GM12878 (cell line): Measurements from ENCODE around the gene LRRC41. TPM values are rescaled to one million over a fixed set of nuclear protein-coding genes. Genes with fewer than 3 reads are reported as not detected.
A peak's percentile ranks its signal among the peaks of the same experiment; 100 is the strongest.

Source experiments
- ATF7 ChIP-seq: fragments of 450-650 bp; IDR thresholded peaks from 2 replicates; pipeline ENCODE4 v1.6.1; 2016; ENCODE audit warnings: low read depth, mild to moderate bottlenecking
- BCL11A ChIP-seq: IDR thresholded peaks from 2 replicates; pipeline ENCODE4 v1.6.1; 2011; ENCODE audit warnings: low read depth, low read length
- CBX3 ChIP-seq: fragments of 200-600 bp; sonication (generic); IDR thresholded peaks from 2 replicates; pipeline ENCODE4 v1.6.1; 2016; ENCODE audit warnings: low read depth, borderline replicate concordance
- CEBPB ChIP-seq, 2 experiments: fragments of 150-350 bp in 1 of 2; IDR thresholded peaks; 2 replicates each; pipeline ENCODE4 v1.6.1; 2012 to 2014; ENCODE audit warnings: low read depth in 2 of 2, low read length in 2 of 2, borderline replicate concordance in 1 of 2, inconsistent platforms in 1 of 2
- DPF2 ChIP-seq: fragments of 450-650 bp; IDR thresholded peaks from 2 replicates; pipeline ENCODE4 v1.6.1; 2017; ENCODE audit warnings: mild to moderate bottlenecking
- FOS ChIP-seq: IDR thresholded peaks from 3 replicates; pipeline ENCODE4 v1.6.1; 2011; ENCODE audit warnings: borderline replicate concordance; ENCODE audit not compliant: insufficient read length; ENCODE audit errors: extremely low read depth
- HSF1 ChIP-seq: fragments of 150-350 bp; IDR thresholded peaks from 2 replicates; pipeline ENCODE4 v1.6.1; 2014; ENCODE audit warnings: mild to moderate bottlenecking, low read depth, low read length
- MEF2A ChIP-seq: IDR thresholded peaks from 2 replicates; pipeline ENCODE4 v1.6.1; 2011; ENCODE audit warnings: low read depth, mild to moderate bottlenecking, low read length, moderate library complexity; ENCODE audit not compliant: insufficient read depth
- NBN ChIP-seq: fragments of 450-650 bp; IDR thresholded peaks from 2 replicates; pipeline ENCODE4 v1.6.1; 2016
- RAD21 ChIP-seq: IDR thresholded peaks from 2 replicates; pipeline ENCODE4 v1.6.1; 2011; ENCODE audit warnings: mild to moderate bottlenecking, low read depth, low read length, moderate library complexity; ENCODE audit not compliant: insufficient read depth
- SMAD1 ChIP-seq: fragments of 450-650 bp; IDR thresholded peaks from 2 replicates; pipeline ENCODE4 v1.6.1; 2018; ENCODE audit warnings: mild to moderate bottlenecking, low read depth; ENCODE audit not compliant: partially characterized antibody
- USF1 ChIP-seq: IDR thresholded peaks from 2 replicates; pipeline ENCODE4 v1.6.1; 2011; ENCODE audit warnings: borderline replicate concordance, low read depth, mild to moderate bottlenecking, moderate library complexity, mixed read lengths, low read length; ENCODE audit not compliant: insufficient read depth; ENCODE audit errors: extremely low read length
- ZZZ3 ChIP-seq: IDR thresholded peaks from 2 replicates; pipeline ENCODE4 v1.6.1; 2011; ENCODE audit warnings: low read depth; ENCODE audit not compliant: control insufficient read depth, insufficient read length
- polyA plus RNA-seq, 11 experiments: library from polyadenylated mRNA; depleted of rRNA in 4 of 11; unstranded in 6 of 11; stranded (reverse) in 5 of 11; fragments of >200 nt; fragmentation: Nextera tagmentation in 4 of 11; fragmentation: Illumina TruSeq in 1 of 11; extraction: Ambion mirVana in 4 of 11; extraction: Trizol in 1 of 11; gene quantifications; 1 replicate in 1 of 11; 2 replicates in 10 of 11; pipeline versions ENCODE4 v1.2.1 to v1.2.3, GENCODE V29; 2011 to 2016; ENCODE audit warnings: inconsistent platforms in 2 of 11, missing spikeins in 2 of 11, low read depth in 1 of 11
- total RNA-seq, 4 experiments: library from RNA; depleted of rRNA in 3 of 4; stranded (reverse); fragments of >200 nt in 3 of 4; fragmentation: Illumina TruSeq in 1 of 4; extraction: Trizol in 1 of 4; gene quantifications; 2 replicates each; pipeline versions ENCODE4 v1.2.1 to v1.2.3, GENCODE V29; 2013 to 2021
- TF ChIP-seq, protein P1 (sequence below): fragments of 450-650 bp; IDR thresholded peaks from 2 replicates; pipeline ENCODE4 v1.6.1; 2018; ENCODE audit warnings: mild to moderate bottlenecking, low read depth, moderate library complexity; ENCODE audit not compliant: partially characterized antibody
- TF ChIP-seq, protein P2 (sequence below): IDR thresholded peaks from 2 replicates; pipeline ENCODE4 v1.6.1; 2012; ENCODE audit warnings: improper control_type of control experiment, low read depth, low read length; ENCODE audit not compliant: insufficient replicate concordance
- TF ChIP-seq, protein P3 (sequence below): fragments of 450-650 bp; IDR thresholded peaks from 2 replicates; pipeline ENCODE4 v1.6.1; 2017; ENCODE audit warnings: borderline replicate concordance

LRRC41 gene
- total and polyA plus RNA-seq, 10 of the 15 experiments (the other 5 are each of a cell fraction or from before 2014, with no cell fraction given), result 12.0 to 79.9 (median 48.5) TPM

- TF ChIP-seq, protein P1, sequence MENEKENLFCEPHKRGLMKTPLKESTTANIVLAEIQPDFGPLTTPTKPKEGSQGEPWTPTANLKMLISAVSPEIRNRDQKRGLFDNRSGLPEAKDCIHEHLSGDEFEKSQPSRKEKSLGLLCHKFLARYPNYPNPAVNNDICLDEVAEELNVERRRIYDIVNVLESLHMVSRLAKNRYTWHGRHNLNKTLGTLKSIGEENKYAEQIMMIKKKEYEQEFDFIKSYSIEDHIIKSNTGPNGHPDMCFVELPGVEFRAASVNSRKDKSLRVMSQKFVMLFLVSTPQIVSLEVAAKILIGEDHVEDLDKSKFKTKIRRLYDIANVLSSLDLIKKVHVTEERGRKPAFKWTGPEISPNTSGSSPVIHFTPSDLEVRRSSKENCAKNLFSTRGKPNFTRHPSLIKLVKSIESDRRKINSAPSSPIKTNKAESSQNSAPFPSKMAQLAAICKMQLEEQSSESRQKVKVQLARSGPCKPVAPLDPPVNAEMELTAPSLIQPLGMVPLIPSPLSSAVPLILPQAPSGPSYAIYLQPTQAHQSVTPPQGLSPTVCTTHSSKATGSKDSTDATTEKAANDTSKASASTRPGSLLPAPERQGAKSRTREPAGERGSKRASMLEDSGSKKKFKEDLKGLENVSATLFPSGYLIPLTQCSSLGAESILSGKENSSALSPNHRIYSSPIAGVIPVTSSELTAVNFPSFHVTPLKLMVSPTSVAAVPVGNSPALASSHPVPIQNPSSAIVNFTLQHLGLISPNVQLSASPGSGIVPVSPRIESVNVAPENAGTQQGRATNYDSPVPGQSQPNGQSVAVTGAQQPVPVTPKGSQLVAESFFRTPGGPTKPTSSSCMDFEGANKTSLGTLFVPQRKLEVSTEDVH, result peak; percentile 21
- TF ChIP-seq HSF1 (peak; percentile 47; the same call in 1 of the 2 replicates), CBX3 (no peak), ZZZ3 (no peak), RAD21 (peak; percentile 20; the same call in 1 of the 2 replicates), USF1 (no peak), FOS (no peak), DPF2 (0 out of 2 replicates have a peak, but pooled peaks have one; percentile 42), CEBPB (IDR thresholded peaks at IDR 0.05; ENCODE audit: borderline replicate concordance in 1 of 2, low read depth in 2 of 2, low read length in 2 of 2) (peak in 1 of 2 experiments; percentile 69; a peak in 2 of 4 replicates), BCL11A (0 out of 2 replicates have a peak, but pooled peaks have one; percentile 20), ATF7 (peak; percentile 95), NBN (peak; percentile 91), SMAD1 (no peak), MEF2A (peak; percentile 64; the same call in 1 of the 2 replicates)
- TF ChIP-seq, protein P2, sequence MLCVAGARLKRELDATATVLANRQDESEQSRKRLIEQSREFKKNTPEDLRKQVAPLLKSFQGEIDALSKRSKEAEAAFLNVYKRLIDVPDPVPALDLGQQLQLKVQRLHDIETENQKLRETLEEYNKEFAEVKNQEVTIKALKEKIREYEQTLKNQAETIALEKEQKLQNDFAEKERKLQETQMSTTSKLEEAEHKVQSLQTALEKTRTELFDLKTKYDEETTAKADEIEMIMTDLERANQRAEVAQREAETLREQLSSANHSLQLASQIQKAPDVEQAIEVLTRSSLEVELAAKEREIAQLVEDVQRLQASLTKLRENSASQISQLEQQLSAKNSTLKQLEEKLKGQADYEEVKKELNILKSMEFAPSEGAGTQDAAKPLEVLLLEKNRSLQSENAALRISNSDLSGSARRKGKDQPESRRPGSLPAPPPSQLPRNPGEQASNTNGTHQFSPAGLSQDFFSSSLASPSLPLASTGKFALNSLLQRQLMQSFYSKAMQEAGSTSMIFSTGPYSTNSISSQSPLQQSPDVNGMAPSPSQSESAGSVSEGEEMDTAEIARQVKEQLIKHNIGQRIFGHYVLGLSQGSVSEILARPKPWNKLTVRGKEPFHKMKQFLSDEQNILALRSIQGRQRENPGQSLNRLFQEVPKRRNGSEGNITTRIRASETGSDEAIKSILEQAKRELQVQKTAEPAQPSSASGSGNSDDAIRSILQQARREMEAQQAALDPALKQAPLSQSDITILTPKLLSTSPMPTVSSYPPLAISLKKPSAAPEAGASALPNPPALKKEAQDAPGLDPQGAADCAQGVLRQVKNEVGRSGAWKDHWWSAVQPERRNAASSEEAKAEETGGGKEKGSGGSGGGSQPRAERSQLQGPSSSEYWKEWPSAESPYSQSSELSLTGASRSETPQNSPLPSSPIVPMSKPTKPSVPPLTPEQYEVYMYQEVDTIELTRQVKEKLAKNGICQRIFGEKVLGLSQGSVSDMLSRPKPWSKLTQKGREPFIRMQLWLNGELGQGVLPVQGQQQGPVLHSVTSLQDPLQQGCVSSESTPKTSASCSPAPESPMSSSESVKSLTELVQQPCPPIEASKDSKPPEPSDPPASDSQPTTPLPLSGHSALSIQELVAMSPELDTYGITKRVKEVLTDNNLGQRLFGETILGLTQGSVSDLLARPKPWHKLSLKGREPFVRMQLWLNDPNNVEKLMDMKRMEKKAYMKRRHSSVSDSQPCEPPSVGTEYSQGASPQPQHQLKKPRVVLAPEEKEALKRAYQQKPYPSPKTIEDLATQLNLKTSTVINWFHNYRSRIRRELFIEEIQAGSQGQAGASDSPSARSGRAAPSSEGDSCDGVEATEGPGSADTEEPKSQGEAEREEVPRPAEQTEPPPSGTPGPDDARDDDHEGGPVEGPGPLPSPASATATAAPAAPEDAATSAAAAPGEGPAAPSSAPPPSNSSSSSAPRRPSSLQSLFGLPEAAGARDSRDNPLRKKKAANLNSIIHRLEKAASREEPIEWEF, result no peak
- TF ChIP-seq, protein P3, sequence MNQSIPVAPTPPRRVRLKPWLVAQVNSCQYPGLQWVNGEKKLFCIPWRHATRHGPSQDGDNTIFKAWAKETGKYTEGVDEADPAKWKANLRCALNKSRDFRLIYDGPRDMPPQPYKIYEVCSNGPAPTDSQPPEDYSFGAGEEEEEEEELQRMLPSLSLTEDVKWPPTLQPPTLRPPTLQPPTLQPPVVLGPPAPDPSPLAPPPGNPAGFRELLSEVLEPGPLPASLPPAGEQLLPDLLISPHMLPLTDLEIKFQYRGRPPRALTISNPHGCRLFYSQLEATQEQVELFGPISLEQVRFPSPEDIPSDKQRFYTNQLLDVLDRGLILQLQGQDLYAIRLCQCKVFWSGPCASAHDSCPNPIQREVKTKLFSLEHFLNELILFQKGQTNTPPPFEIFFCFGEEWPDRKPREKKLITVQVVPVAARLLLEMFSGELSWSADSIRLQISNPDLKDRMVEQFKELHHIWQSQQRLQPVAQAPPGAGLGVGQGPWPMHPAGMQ, result no peak
These were observed 37.2 kb upstream of the LRRC41 start, which contains the start of gene NSUN4 (continued) for GRCh38 chr1:46340404-46341221.
